Gastrocnemius medialis (tissue), 4 donors: ENCODE results near the gene CLIP3. TPM values are rescaled to one million over a fixed set of nuclear protein-coding genes. Genes with fewer than 3 reads are reported as not detected.

Source experiments
- ATAC-seq, 2 donors: fragments of 150-250 bp; one replicate each; pipeline ENCODE4 v1.9.1; 2016
- DNase-seq, 2 donors: peaks; one replicate each; pipeline ENCODE4 v3.0.0-alpha.2; 2019
- H3K27ac ChIP-seq, 4 donors: fragments of 200-600 bp; sonication (generic); 1 replicate in 1 of 4; 2 replicates in 3 of 4; pipeline ENCODE4 v1.5.1; 2016 to 2018; ENCODE audit warnings: mild to moderate bottlenecking in 2 of 4, moderate library complexity in 1 of 4
- H3K27me3 ChIP-seq, 3 donors: fragments of 200-600 bp; sonication (generic) in 2 of 3; 1 replicate in 1 of 3; 2 replicates in 2 of 3; pipeline versions ENCODE4 v1.5.1 to v1.6.0; 2016 to 2019; ENCODE audit warnings: mild to moderate bottlenecking in 1 of 3, moderate library complexity in 1 of 3
- H3K36me3 ChIP-seq, 2 donors: fragments of 200-600 bp; sonication (generic) in 1 of 2; one replicate each; pipeline ENCODE4 v1.5.1; 2017 to 2018
- H3K4me1 ChIP-seq, 2 donors: fragments of 200-600 bp; sonication (generic) in 1 of 2; one replicate each; pipeline ENCODE4 v1.5.1; 2016 to 2017; ENCODE audit warnings: mild to moderate bottlenecking in 2 of 2
- H3K4me3 ChIP-seq, 4 donors: fragments of 200-600 bp; sonication (generic) in 3 of 4; 1 replicate in 1 of 4; 2 replicates in 3 of 4; pipeline ENCODE4 v1.5.1; 2016 to 2019; ENCODE audit warnings: mild to moderate bottlenecking in 2 of 4
- H3K9me3 ChIP-seq, 3 donors: fragments of 200-600 bp; sonication (generic) in 2 of 3; 1 replicate in 1 of 3; 2 replicates in 2 of 3; pipeline ENCODE4 v1.5.1; 2016 to 2019
- CTCF ChIP-seq, 5 experiments: fragments of 450-650 bp in 3 of 5; fragments of 200-600 bp in 2 of 5; sonication (generic) in 2 of 5; IDR thresholded peaks in 4 of 5; conservative IDR thresholded peaks in 1 of 5; 1 replicate in 4 of 5; 2 replicates in 1 of 5; pipeline ENCODE4 v1.5.1; 2016 to 2019; ENCODE audit warnings: antibody characterized with exemption in 5 of 5, mild to moderate bottlenecking in 3 of 5, moderate library complexity in 3 of 5
- POLR2A ChIP-seq, 2 donors: fragments of 450-650 bp; IDR thresholded peaks; one replicate each; pipeline ENCODE4 v1.6.1; 2017; ENCODE audit warnings: antibody characterized with exemption in 2 of 2, mild to moderate bottlenecking in 2 of 2, moderate library complexity in 2 of 2
- in situ Hi-C, 4 donors: fragments of 200-750 bp; cut with MboI; loops; one replicate each; pipeline versions ENCODE4 v1.15.0 to v1.8.0; 2017; ENCODE audit warnings: low sequenced_read_pairs in 4 of 4
- intact Hi-C: fragments of 100-400 bp; cut with DNase I; formaldehyde crosslinking; loops from one replicate; pipeline ENCODE4 v1.15.1; 2023; ENCODE audit warnings: low total_unique reads
- total RNA-seq, 4 donors: library from RNA; depleted of rRNA; stranded (reverse); fragments of >200 nt; gene quantifications; one replicate each; pipeline versions ENCODE4 v1.1.0 to v1.2.3, GENCODE V29; 2016

The CLIP3 gene
- total RNA-seq, 4 donors from 2014 or later: 0.61 to 3.2 (median 1.8) TPM

- Histone ChIP-seq H3K27me3 (peaks cover 3 to 10% (median 9%) of the 10 kb centered on the region in 3 donors), H3K36me3 (peaks cover 0 to 5% of the 10 kb centered on the region in 2 donors), H3K4me3 (no peak overlapping the region), H3K4me1 (no peaks in the 10 kb centered on the region), H3K9me3 (no peaks in the 10 kb centered on the region), H3K27ac (no peak overlapping the region)
- in situ Hi-C loops (no loop called here), intact Hi-C loops (no loop called here)
- no peak for ATAC-seq
- TF ChIP-seq CTCF (IDR thresholded peaks at IDR 0.05 in 4 of 5, conservative IDR thresholded peaks at IDR 0.05 in 1 of 5): no peak
- TF ChIP-seq POLR2A (IDR thresholded peaks at IDR 0.05): no peak
- no peak for DNase-seq
Measured at GRCh38 chr19:36027696-36028095, 5.0 kb downstream of the CLIP3 start.

GRCh38 chr19:36026091-36026876, 6.4 kb downstream of the CLIP3 start:
- Histone ChIP-seq H3K36me3 (peaks cover 0 to 5% of the 10 kb centered on the region in 2 donors), H3K9me3 (no peaks in the 10 kb centered on the region), H3K27ac (no peak overlapping the region), H3K27me3 (no peaks in the 10 kb centered on the region), H3K4me3 (no peak overlapping the region), H3K4me1 (no peaks in the 10 kb centered on the region)
- ATAC-seq (no peak), DNase-seq (no peak)
- in situ Hi-C loops (no loop called here), intact Hi-C loops (no loop called here)
- TF ChIP-seq CTCF (IDR thresholded peaks at IDR 0.05 in 4 of 5, conservative IDR thresholded peaks at IDR 0.05 in 1 of 5) (no peak), POLR2A (IDR thresholded peaks at IDR 0.05) (no peak)

GRCh38 chr19:36025541-36025940, 7.1 kb downstream of the CLIP3 start:
- in situ Hi-C loops: no loop called here
- no peaks in the 10 kb centered on the region for H3K4me1 ChIP-seq
- intact Hi-C loops: no loop called here
- no peaks in the 10 kb centered on the region for H3K9me3 ChIP-seq
- H3K36me3 ChIP-seq: peaks cover 0 to 5% of the 10 kb centered on the region in 2 donors
- no peak for DNase-seq
- no peak for ATAC-seq
- no peak for TF ChIP-seq CTCF (IDR thresholded peaks at IDR 0.05 in 4 of 5, conservative IDR thresholded peaks at IDR 0.05 in 1 of 5)
- TF ChIP-seq POLR2A (IDR thresholded peaks at IDR 0.05): no peak
- no peak overlapping the region for H3K27ac ChIP-seq
- H3K4me3 ChIP-seq: no peak overlapping the region
- no peaks in the 10 kb centered on the region for H3K27me3 ChIP-seq

- intact Hi-C loops: no loop called here
- H3K9me3 ChIP-seq: no peaks in the 10 kb centered on the region
Measured at GRCh38 chr19:36023432-36023831, 9.2 kb downstream of the CLIP3 start.

More at GRCh38 chr19:36023432-36023831, 9.2 kb downstream of the CLIP3 start:
- Histone ChIP-seq H3K36me3 (peaks cover 0 to 5% of the 10 kb centered on the region in 2 donors), H3K27me3 (no peaks in the 10 kb centered on the region), H3K4me1 (no peaks in the 10 kb centered on the region), H3K4me3 (no peak overlapping the region), H3K27ac (no peak overlapping the region)
- in situ Hi-C loops: no loop called here
- DNase-seq (no peak), ATAC-seq (no peak)
- TF ChIP-seq CTCF (IDR thresholded peaks at IDR 0.05 in 4 of 5, conservative IDR thresholded peaks at IDR 0.05 in 1 of 5) (no peak), POLR2A (IDR thresholded peaks at IDR 0.05) (no peak)
